Measurements from ENCODE around the gene WNT7A.

Gene WNT7A

DNA sequence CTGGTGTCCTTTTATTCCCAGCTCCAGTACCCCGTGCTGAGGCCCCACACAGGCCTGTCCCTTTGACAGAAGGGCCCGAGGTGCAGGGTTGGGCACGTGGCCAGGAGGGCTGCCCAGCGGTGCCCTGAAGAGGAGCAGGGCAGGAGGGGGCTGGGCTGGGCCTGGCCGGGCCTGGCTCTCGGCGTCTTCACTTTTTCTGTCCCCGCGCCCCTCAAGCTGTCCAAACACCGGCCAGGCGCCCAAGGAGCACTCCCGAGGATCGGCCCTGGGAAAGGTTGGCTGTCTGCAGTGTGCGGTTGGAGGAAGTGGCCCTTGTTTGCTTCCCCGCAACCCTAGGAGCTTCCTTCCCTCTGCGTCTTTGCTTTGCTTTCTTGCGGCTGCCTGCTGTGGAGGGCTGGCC, 84.1 kb downstream of the WNT7A start:
- TF ChIP-seq POLR2A (IDR thresholded peaks at IDR 0.05; ENCODE audit: low read depth, low read length) (no peak), POLR2AphosphoS5 (IDR thresholded peaks at IDR 0.05; ENCODE audit: low read depth, low read length) (no peak), TAF1 (IDR thresholded peaks at IDR 0.05; ENCODE audit: borderline replicate concordance, low read depth, low read length) (no peak)
- DNase-seq (ENCODE audit: insufficient read length) (no peak), FAIRE-seq (no peak)

DNA sequence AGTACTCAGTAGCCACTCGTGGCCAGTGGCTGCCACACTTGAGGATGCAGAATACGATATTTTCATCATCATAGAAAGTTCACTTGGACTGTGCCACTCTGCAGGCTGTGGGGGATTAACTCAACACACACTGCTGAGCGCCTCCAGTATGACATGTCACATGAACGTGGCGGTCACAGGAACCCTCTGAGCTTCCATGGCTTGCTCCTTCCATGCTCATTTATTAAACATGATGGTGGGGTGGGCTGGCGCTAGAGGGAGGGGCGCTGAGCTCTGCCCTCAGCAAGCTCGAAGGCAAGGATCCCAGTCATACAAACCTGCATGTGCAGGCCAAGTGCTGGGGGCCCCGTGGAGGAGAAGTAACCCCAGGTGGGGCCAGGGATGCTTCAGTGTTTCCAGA, 85.5 kb downstream of the WNT7A start:
- DNase-seq (ENCODE audit: insufficient read length) (no peak), FAIRE-seq (no peak)
- TF ChIP-seq TAF1 (IDR thresholded peaks at IDR 0.05; ENCODE audit: borderline replicate concordance, low read depth, low read length) (no peak), POLR2A (IDR thresholded peaks at IDR 0.05; ENCODE audit: low read depth, low read length) (no peak), POLR2AphosphoS5 (IDR thresholded peaks at IDR 0.05; ENCODE audit: low read depth, low read length) (no peak)

DNA sequence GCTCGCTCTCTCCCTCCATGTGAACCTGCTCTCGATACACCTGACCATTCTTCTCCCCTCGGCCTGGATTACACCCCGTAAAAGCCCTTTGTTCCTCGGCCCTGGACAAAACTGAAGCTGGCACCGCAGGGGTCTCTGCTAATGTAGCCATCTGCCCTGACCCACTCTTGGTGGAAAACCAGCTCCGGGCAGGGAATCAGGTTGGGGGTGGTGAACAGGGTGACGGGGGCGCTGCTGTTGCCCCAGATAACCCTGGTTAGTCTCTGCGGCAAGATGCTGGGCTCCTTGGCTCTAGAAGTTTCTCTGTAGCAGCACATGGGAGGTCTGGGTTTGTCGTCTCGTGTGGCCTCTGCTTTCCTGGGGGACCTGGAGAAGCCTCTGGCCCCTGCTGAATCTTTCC, 86.4 kb downstream of the WNT7A start:
- TF ChIP-seq POLR2AphosphoS5 (IDR thresholded peaks at IDR 0.05; ENCODE audit: low read depth, low read length) = no peak
- TF ChIP-seq POLR2A (IDR thresholded peaks at IDR 0.05; ENCODE audit: low read depth, low read length) = no peak
- TF ChIP-seq TAF1 (IDR thresholded peaks at IDR 0.05; ENCODE audit: borderline replicate concordance, low read depth, low read length) = no peak
- FAIRE-seq (no peak), DNase-seq (ENCODE audit: insufficient read length) (no peak)

DNA sequence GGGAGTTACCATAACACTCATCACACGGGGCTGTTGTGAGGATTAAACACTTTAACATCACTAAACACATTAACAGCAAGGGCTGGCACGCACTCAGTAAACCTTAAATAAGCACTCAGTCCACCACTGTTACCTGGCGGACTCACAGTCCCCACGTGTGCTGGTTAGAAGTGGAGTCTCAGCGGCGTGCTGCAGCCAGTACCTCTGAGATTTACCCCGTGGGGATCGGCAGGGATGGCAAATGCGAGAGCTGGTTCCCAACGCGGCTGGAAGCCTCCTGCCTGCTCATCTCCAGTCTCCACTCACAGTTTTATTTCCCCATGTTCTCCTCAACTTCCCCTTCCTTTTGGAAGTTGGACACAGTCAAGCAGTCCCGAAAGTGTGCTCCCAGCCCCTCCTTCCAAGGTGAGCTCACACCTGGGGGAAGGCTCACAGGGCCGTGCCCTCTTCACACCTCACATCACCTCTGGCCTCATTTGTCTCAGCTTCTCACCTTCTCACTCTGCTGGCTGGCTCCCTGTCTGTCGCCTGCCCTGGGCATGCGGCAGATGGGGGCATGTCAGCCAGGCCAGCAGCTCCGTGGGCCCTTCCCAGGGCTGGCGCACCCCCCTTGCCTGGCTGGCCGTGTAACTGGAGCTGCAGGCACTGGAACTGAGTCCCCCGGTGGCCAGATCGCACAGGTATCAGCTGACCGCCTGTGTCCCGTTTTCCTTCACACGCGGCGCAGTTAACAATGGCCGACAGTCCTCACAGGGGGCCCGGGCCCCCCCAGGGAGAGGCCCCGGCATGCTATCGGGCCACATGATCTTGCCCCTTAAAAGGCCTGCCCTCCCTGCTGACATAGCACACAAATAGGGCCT, 87.1 kb downstream of the WNT7A start:
- FAIRE-seq (no peak), DNase-seq (ENCODE audit: insufficient read length) (no peak)
- TF ChIP-seq POLR2AphosphoS5 (IDR thresholded peaks at IDR 0.05; ENCODE audit: low read depth, low read length) (no peak), TAF1 (IDR thresholded peaks at IDR 0.05; ENCODE audit: borderline replicate concordance, low read depth, low read length) (no peak), POLR2A (IDR thresholded peaks at IDR 0.05; ENCODE audit: low read depth, low read length) (no peak)

DNA sequence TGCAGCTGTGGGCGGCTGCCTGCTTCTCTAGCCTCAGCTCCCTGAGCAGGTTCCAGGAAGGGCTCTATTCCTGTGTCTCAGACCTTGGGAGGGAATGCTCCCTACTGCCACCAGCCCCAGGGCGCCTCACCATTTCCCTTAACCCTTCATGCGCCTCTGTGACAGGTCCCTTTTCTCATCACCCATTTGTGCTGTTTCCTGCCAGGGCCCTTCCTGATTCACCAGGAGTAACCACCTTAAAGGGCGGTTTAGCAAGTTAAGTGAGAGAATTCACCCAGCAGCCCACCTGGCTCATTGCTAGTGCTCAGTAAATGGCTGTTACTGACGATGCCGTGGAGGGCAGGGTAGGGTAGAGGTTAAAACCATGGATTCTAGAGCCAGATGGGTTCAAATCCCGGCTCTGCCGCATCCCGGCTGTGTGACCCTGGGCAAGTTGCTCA, 87.8 kb downstream of the WNT7A start:
- FAIRE-seq (no peak), DNase-seq (ENCODE audit: insufficient read length) (no peak)
- TF ChIP-seq POLR2A (IDR thresholded peaks at IDR 0.05; ENCODE audit: low read depth, low read length) = no peak
- TF ChIP-seq POLR2AphosphoS5 (IDR thresholded peaks at IDR 0.05; ENCODE audit: low read depth, low read length) = no peak
- no peak for TF ChIP-seq TAF1 (IDR thresholded peaks at IDR 0.05; ENCODE audit: borderline replicate concordance, low read depth, low read length)

DNA sequence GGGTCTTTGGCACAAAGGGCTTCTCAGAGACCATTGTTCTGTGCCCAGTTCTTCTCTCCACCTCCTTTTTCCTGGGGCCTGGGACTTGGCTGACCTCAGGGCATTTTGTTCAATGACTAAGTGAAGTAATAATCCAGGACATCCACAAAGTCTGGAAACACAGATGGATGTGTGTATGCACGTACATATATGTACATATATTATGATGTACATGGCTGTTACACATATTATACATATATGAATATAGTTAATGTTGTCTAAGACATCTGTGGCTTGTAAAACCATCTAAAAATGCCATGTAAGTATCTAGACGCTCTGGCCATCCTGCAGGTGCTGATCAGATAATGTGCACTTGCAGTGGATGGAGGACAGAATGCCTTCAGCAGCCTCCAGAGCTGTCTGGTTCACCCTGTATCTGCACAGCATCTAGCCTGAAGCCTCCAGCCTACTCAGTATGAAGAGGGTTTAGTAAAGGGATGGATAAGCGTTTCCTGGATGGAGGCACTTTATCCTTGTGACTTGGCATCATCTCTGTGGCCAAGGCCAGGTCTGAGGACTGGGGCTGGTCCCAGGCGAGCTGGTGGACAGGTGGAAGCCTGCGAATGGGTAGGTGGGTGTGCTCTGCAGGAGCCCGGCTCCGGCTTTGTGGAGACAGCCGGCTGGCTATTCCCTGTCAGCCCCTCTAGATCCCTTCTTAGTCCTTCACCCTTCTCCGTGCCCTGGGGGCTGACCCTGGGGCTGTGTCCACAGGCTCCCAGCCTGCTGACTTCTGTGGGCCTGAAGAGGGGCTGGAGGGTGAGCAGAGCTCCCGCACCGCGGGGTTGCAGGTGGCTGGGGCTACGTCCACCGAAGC, 88.4 kb downstream of the WNT7A start:
- DNase-seq (ENCODE audit: insufficient read length) (no peak), FAIRE-seq (no peak)
- TF ChIP-seq TAF1 (IDR thresholded peaks at IDR 0.05; ENCODE audit: borderline replicate concordance, low read depth, low read length) = no peak
- TF ChIP-seq POLR2AphosphoS5 (IDR thresholded peaks at IDR 0.05; ENCODE audit: low read depth, low read length) = no peak
- TF ChIP-seq POLR2A (IDR thresholded peaks at IDR 0.05; ENCODE audit: low read depth, low read length) = no peak

DNA sequence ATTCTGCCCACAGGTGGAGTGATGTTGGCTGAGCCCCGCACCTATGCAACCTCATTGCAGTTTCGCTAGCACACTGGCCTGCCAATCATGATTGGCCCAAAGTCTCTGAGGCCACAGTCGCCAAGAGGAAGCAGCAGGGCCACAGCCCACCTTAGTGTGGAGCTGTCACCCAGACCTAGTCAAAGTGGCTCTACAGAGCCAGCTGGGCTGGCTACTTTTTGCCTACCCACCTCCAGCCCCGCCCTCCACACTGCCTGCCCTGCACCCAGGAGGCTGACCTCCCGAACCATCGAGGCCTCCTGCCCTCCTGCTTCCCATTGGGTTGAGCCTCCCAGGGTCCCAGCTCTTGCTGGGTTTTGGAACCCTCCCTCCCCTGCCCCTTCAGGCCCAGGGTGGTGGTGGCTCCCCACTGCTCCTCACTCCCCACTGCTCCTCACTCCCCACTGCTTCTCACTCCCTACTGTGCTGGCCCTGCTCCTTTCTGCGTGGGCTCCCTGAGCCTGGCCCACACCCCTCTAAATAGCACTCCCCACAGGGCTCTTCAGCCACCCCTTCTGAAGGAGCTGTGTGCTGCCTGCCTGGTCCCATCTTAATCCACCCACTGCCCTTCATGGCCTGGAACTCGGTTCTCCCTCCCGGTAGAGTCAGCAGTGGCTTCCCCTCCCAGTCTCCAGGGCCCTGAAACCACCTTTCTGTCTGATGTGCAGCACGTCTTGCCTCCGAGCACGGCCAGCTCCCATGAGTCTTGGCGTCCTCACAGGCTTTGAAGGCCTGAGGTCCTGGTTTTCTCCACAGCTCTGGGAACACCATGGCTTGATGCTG, 89.3 kb downstream of the WNT7A start:
- no peak for FAIRE-seq
- TF ChIP-seq POLR2AphosphoS5 (IDR thresholded peaks at IDR 0.05; ENCODE audit: low read depth, low read length) = no peak
- no peak for TF ChIP-seq TAF1 (IDR thresholded peaks at IDR 0.05; ENCODE audit: borderline replicate concordance, low read depth, low read length)
- no peak for TF ChIP-seq POLR2A (IDR thresholded peaks at IDR 0.05; ENCODE audit: low read depth, low read length)
- DNase-seq (ENCODE audit: insufficient read length) = no peak

DNA sequence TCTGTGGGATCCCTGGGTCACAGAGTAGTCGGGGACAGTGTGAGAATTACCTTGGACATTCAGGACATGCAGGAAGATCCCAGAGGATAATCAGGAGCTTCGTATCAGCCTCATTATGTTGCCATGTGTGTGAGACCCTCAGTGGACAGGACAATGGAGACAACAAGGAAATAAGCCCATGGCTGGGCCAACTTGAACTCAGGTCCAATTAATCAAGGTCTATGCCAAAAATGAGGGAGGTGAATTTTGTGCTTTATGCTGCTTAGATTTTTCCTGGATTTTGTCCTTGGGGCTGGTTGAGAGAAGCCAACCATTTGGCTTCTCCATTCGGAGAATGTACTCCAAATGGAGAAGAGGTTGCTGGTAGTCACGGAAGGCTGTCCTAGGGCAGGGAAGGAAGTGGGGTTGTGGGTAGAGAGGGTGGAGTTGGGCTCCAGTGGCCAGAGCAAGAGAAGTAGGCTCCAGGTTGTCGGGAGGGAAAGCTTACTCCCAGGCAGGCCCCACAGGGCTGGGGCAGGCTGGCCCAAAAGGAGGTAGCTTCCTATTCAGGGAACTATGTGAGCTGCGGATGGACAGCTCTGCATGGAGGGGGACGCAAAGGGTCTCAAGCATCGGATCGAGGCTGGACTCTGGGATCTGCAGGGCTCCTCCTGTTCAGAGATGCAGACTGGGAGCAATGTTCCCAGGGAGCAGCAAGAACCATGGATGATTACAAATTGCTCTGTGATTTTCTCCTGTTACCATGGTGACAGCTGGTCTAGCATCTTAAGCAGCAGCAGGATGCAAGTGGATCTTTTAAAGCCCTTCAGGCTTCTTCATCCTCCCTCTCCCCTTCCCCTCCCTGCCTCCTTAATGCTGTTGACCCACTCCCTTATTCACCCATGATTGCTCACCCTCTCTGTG, 91.1 kb downstream of the WNT7A start:
- no peak for TF ChIP-seq POLR2A (IDR thresholded peaks at IDR 0.05; ENCODE audit: low read depth, low read length)
- TF ChIP-seq TAF1 (IDR thresholded peaks at IDR 0.05; ENCODE audit: borderline replicate concordance, low read depth, low read length) = no peak
- no peak for DNase-seq (ENCODE audit: insufficient read length)
- FAIRE-seq = no peak

DNA sequence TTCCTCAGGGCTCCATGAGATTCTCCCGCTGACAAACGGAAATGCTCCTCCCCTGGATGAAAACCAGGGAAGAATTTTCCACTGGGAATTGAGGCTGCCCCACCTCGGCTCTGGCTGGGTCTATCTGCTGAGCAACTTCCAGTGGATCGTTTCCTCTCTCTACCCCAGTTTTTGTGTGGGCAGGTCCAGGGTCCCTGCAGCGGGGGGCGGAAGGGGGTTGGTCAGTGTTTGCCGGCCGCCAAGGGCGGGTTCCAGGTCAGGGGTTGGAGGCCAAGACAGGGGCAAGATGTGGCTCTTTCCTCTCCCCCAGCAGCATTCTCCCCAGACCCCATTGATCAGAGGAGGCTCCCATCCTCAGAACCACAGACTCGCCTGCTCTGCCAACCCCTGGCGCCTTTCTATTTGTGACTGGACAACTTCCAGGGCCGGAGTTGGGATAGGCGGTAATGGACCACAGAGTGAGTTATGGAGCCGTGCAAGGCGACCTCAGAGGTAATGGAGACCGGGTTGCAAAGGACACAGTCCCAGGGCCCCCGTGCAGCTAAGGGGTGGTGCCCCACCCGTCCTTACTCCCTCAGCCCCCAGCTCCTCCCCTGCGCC, 92.2 kb downstream of the WNT7A start:
- FAIRE-seq (no peak), DNase-seq (ENCODE audit: insufficient read length) (no peak)
- TF ChIP-seq POLR2A (IDR thresholded peaks at IDR 0.05; ENCODE audit: low read depth, low read length) (no peak), TAF1 (IDR thresholded peaks at IDR 0.05; ENCODE audit: borderline replicate concordance, low read depth, low read length) (no peak), POLR2AphosphoS5 (IDR thresholded peaks at IDR 0.05; ENCODE audit: low read depth, low read length) (no peak)

DNA sequence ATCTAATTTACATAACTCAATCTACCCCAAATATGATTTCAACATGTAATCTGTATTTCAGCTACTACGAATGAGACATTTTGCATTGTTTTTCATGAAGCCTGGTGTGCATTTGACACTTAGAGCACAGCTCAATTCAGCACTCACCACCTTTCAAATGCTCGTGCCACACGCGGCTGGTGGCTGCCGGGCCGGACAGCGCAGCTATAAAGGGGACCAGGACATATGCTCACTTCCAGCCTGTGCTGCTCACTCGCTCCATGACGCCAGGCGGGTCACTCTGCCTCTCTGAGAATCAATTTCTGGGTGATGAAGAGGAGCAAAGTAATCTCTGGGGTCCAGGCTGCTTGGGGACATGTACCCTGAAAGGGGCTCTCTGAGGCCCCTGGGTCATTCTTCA, 93.1 kb downstream of the WNT7A start:
- FAIRE-seq (no peak), DNase-seq (ENCODE audit: insufficient read length) (no peak)
- no peak for TF ChIP-seq POLR2A (IDR thresholded peaks at IDR 0.05; ENCODE audit: low read depth, low read length)

All from GM12892 (cell line).